HuH-7.5 (cell line): ENCODE results near the gene SLC12A4.
"Not testable (repeated sequence)": the region's sequence is repeated elsewhere in the genome, so short reads cannot be mapped to it uniquely, and the experiment has no call there.

Source experiments
- DNase-seq: peaks from one replicate; pipeline ENCODE4 v3.0.0; 2011; ENCODE audit warnings: low spot score

SLC12A4 gene

GRCh38 chr16:67968400-67969253 is at the start of gene SLC12A4:
Gene SLC12A4, minus strand, starts transcription at chr16:67968637. Its CDS starts 84 bp downstream, at chr16:67968553.
- peak; percentile 98 for DNase-seq

GRCh38 chr16:68015681-68016080 is 47.2 kb upstream of the SLC12A4 start, which contains the start of gene DPEP2NB:
Gene DPEP2NB, minus strand, starts transcription at chr16:68015911. Its CDS starts 141 bp downstream, at chr16:68015770.
- DNase-seq, result no peak

GRCh38 chr16:68013440-68013839 is 45.0 kb upstream of the SLC12A4 start:
- no peak for DNase-seq

GRCh38 chr16:68009872-68010271 is 41.4 kb upstream of the SLC12A4 start:
- not testable (repeated sequence) for DNase-seq

- DNase-seq, result no peak
Observed at GRCh38 chr16:68009157-68009735, 40.8 kb upstream of the SLC12A4 start.

- no peak for DNase-seq
Observed at GRCh38 chr16:68005786-68006286, 37.4 kb upstream of the SLC12A4 start.

GRCh38 chr16:68005211-68005610 is 36.8 kb upstream of the SLC12A4 start:
- no peak for DNase-seq

- no peak for DNase-seq
Observed at GRCh38 chr16:68003031-68003430, 34.6 kb upstream of the SLC12A4 start.

GRCh38 chr16:68000450-68000849 is 32.0 kb upstream of the SLC12A4 start:
- no peak for DNase-seq

GRCh38 chr16:67999985-68000384 is 31.5 kb upstream of the SLC12A4 start:
- no peak for DNase-seq

GRCh38 chr16:67998779-67999688 is 30.6 kb upstream of the SLC12A4 start, which contains the start of gene DPEP2:
Gene DPEP2, minus strand, starts transcription at chr16:67999484. Its CDS starts 6,272 bp downstream, at chr16:67993212.
- not testable (repeated sequence) for DNase-seq

- DNase-seq, result not testable (repeated sequence)
Observed at GRCh38 chr16:67998231-67998778, 29.9 kb upstream of the SLC12A4 start.

GRCh38 chr16:67996666-67997065 is 28.2 kb upstream of the SLC12A4 start:
- DNase-seq, result no peak

GRCh38 chr16:67995423-67995822 is 27.0 kb upstream of the SLC12A4 start:
- no peak for DNase-seq

GRCh38 chr16:67994040-67994408 is 25.6 kb upstream of the SLC12A4 start:
- DNase-seq, result not testable (repeated sequence)

GRCh38 chr16:67993207-67994039 is 25.0 kb upstream of the SLC12A4 start:
- DNase-seq, result peak; percentile 90

GRCh38 chr16:67992661-67993206 is 24.3 kb upstream of the SLC12A4 start:
- no peak for DNase-seq

GRCh38 chr16:67990018-67990386 is 21.6 kb upstream of the SLC12A4 start:
- DNase-seq, result no peak

- DNase-seq, result no peak
Observed at GRCh38 chr16:67989322-67990017, 21.0 kb upstream of the SLC12A4 start.

- DNase-seq, result no peak
Observed at GRCh38 chr16:67988675-67989074, 20.2 kb upstream of the SLC12A4 start.
